OCI-LY7 (cell line): ENCODE measurements around the gene MTCL1.

Experiments
- CTCF ChIP-seq: fragments of 200-600 bp; sonication (generic); conservative IDR thresholded peaks from 2 replicates; pipeline ENCODE4 v1.5.1; 2014; ENCODE audit warnings: mild to moderate bottlenecking, antibody characterized with exemption, low read length, moderate library complexity, mixed read lengths
- EZH2phosphoT487 ChIP-seq: fragments of 200-600 bp; sonication (generic); IDR thresholded peaks from 2 replicates; pipeline ENCODE4 v1.6.1; 2018; ENCODE audit warnings: low read depth, borderline replicate concordance, mild to moderate bottlenecking, mixed run types, antibody characterized with exemption, low read length, moderate library complexity, mixed read lengths

GRCh38 chr18:8866679-8867078 is 161.3 kb downstream of the MTCL1 start:
- TF ChIP-seq CTCF: no peak
- TF ChIP-seq EZH2phosphoT487: no peak
